Measurements from ENCODE around the gene LRP1B. TPM values are rescaled to one million over a fixed set of nuclear protein-coding genes. Genes with fewer than 3 reads are reported as not detected.

The LRP1B gene
- polyA plus RNA-seq, 1 donor: 1.1 TPM

- DNase-seq: no peak
Observed at GRCh38 chr2:140246058-140246457, 1884.8 kb downstream of the LRP1B start.

DNA sequence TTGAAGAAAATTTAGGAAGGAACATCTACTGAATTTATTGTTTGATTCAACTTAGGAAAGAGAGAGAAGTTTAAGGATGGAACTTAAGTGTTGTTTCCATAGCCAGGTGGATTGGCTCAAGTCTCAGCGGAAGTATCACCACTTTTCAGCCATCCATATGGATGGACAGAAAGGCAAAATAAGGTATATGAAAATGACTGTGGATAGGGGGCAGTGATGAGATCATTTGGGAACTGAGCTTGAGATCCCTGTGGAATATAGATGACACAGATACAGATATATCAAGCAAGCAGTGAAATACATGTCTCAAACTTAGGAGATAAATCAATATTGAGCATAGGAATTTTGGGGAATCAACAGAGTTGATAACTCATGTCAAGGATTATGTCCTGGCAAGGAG lies 1887.9 kb downstream of the LRP1B start:
- DNase-seq: no peak

- no peak for DNase-seq
Observed at GRCh38 chr2:140234116-140234515, 1896.7 kb downstream of the LRP1B start.

- no peak for DNase-seq
Observed at GRCh38 chr2:140210963-140211362, 1919.9 kb downstream of the LRP1B start.

- DNase-seq: no peak
Observed at GRCh38 chr2:140205093-140205492, 1925.7 kb downstream of the LRP1B start.

DNA sequence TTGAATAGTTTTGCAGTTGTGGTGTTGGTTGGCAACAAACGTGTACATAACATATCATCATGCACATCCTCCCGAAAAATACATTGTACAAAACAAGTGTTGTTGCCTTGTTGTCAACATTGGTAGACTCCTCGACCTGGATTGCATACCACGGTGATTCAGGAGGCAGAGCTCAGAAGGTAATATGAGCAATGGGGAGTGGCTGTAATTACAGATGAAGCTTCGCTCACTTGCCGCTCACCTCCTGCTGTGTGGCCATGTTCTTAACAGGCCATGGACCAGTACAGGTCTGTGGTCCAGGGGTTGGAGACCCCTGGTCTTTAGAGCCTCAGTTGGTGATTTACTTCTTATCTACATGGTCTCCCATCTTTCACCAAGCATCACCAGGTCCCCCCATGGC lies 1927.5 kb downstream of the LRP1B start:
- DNase-seq: no peak

DNA sequence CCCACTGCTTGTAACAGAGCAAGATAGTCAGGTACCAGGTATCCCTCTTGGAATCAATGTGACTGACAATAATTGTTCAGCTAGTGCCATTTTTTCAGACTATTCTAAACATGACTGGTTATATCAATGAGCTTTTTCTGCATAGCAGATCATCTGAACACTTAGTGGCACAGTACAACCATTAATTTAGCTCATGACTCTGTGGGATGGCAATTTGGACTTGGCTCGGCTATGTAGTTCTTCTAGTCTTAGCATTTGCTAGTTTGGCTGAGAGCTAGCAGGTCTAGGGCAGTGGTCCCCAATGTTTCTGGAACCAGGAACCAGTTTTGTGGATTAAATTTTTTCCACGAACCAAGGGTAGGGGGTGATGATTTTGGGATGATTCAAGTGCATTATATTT lies 1929.2 kb downstream of the LRP1B start:
- no peak for DNase-seq

GRCh38 chr2:140200764-140201163 lies 1930.1 kb downstream of the LRP1B start:
- no peak for DNase-seq

GRCh38 chr2:140200307-140200706 lies 1930.5 kb downstream of the LRP1B start:
- no peak for DNase-seq

GRCh38 chr2:140199312-140199711 lies 1931.5 kb downstream of the LRP1B start:
- DNase-seq: no peak

- DNase-seq: no peak
Observed at GRCh38 chr2:140187086-140187485, 1943.7 kb downstream of the LRP1B start.

GRCh38 chr2:140186313-140186712 lies 1944.5 kb downstream of the LRP1B start:
- DNase-seq: no peak

DNA sequence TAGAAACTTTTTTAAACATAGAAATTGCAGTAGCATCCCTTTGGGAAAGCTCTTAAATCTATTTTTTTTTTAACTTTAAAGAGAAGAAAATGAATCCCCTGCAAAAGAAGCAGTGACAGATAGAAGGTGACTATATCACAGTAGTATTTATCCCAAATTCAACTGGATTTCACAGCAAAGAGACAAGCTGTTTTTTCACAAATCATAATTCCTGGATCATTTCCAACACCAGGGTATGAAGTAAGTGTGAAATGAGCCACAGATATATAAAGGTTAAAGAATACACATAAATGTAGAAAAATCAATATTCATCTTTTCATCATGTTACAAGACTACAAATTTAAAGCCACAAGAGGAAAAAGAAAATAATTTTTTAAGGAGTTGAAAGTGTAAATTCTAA lies 1945.7 kb downstream of the LRP1B start:
- no peak for DNase-seq

GRCh38 chr2:140183056-140183765 lies 1947.6 kb downstream of the LRP1B start:
- DNase-seq: no peak
